ENCODE results near the gene SAMD4A. TPM values are rescaled to one million over a fixed set of nuclear protein-coding genes. Genes with fewer than 3 reads are reported as not detected.

Gene SAMD4A
- total RNA-seq, 1 donor from 2014 or later: 14.4 TPM

DNA sequence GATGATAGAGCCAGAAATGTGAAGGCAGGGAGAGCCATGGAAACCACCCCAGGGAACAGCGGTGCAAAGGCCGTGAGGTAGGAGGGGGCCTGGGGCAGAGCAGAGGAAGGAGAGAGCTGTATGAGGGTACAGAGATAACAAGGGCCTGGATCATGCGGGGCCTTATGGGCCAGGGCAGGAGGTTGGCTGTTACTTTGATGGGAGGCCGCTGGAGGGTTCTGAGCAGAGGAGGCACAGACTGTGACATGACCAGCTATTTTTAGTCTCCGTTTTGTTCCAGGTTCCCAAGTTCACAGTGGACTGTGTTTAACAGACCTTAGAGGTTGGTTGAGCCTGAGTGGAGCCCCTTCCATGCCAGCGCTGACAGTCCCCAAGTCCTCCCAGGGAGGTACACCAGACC, 217.1 kb downstream of the SAMD4A start:
- peaks cover 7% of the 10 kb centered on the region for H3K36me3 Mint-ChIP-seq
- H3K4me3 Mint-ChIP-seq: no peak overlapping the region
- H3K4me1 Mint-ChIP-seq (ENCODE audit: unreplicated experiment): no peaks in the 10 kb centered on the region
- no peaks in the 10 kb centered on the region for H3K9me3 Mint-ChIP-seq
- DNase-seq (ENCODE audit: extremely low spot score, unreplicated experiment): no peak
- TF ChIP-seq, protein P1, sequence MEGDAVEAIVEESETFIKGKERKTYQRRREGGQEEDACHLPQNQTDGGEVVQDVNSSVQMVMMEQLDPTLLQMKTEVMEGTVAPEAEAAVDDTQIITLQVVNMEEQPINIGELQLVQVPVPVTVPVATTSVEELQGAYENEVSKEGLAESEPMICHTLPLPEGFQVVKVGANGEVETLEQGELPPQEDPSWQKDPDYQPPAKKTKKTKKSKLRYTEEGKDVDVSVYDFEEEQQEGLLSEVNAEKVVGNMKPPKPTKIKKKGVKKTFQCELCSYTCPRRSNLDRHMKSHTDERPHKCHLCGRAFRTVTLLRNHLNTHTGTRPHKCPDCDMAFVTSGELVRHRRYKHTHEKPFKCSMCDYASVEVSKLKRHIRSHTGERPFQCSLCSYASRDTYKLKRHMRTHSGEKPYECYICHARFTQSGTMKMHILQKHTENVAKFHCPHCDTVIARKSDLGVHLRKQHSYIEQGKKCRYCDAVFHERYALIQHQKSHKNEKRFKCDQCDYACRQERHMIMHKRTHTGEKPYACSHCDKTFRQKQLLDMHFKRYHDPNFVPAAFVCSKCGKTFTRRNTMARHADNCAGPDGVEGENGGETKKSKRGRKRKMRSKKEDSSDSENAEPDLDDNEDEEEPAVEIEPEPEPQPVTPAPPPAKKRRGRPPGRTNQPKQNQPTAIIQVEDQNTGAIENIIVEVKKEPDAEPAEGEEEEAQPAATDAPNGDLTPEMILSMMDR (conservative IDR thresholded peaks at IDR 0.05): no peak
- no peaks in the 10 kb centered on the region for H3K27me3 Mint-ChIP-seq
- no peak overlapping the region for H3K27ac Mint-ChIP-seq

DNA sequence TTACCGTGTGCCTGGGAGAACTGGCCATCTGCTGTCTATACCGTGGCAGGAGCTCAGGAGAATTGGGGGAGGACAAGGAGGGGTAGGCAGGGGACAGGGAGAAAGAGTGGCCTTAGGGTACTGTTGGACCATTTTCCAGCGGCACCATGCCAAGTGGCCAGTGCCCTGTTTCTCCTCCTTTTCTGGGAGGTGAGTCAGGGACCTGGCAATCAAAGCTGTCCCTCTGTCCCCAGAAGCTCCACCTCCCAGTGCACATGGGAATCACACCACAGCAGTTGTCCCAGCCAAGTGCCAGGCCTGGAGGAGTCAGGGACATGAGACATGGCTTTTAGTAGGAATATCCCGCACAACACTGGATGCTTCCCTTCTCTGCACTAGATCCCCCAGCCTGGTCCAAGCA, 217.7 kb downstream of the SAMD4A start:
- no peak overlapping the region for H3K27ac Mint-ChIP-seq
- TF ChIP-seq, protein P1 (conservative IDR thresholded peaks at IDR 0.05): no peak
- no peaks in the 10 kb centered on the region for H3K9me3 Mint-ChIP-seq

DNA sequence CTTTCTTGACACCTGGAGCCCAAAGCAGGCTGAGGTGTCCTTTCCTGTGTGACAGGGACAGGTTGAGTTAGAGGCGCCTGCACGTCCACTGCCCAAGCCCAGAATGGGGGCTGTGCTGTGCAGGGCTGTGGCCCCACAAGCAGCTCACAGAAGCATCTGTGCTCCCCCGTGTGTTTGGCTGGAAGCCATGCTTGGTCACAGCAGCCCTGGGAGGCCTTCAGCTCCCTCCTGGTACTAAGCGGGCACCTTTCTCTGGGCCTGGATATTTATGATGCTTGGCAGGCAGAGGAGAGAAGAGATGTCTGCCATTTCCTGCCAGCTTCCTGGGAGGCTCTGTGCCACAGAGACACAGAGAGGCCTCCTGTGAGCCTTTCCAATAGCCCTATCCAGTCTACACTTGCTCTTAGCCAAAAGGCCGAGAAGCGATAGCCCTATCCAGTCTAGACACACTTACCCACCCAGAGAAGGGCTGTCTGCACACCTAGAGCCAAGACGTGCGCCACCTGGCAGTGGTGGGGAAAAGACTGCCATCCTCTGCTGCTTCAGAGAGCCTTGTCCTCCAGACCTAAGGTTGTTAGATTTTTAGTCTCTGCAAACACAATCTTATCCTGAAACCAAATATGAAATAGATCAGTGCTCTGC, 218.3 kb downstream of the SAMD4A start:
- Mint-ChIP-seq H3K36me3 (peaks cover 7% of the 10 kb centered on the region), H3K4me3 (no peak overlapping the region), H3K9me3 (no peaks in the 10 kb centered on the region), H3K4me1 (ENCODE audit: unreplicated experiment) (no peaks in the 10 kb centered on the region), H3K27me3 (no peaks in the 10 kb centered on the region), H3K27ac (no peak overlapping the region)
- no peak for DNase-seq (ENCODE audit: extremely low spot score, unreplicated experiment)
- TF ChIP-seq, protein P1 (conservative IDR thresholded peaks at IDR 0.05): no peak

More for the DNA sequence above, 217.7 kb downstream of the SAMD4A start:
- H3K36me3 Mint-ChIP-seq: peaks cover 7% of the 10 kb centered on the region
- no peak for DNase-seq (ENCODE audit: extremely low spot score, unreplicated experiment)
- no peaks in the 10 kb centered on the region for H3K4me1 Mint-ChIP-seq (ENCODE audit: unreplicated experiment)
- H3K27me3 Mint-ChIP-seq: no peaks in the 10 kb centered on the region
- no peak overlapping the region for H3K4me3 Mint-ChIP-seq

DNA sequence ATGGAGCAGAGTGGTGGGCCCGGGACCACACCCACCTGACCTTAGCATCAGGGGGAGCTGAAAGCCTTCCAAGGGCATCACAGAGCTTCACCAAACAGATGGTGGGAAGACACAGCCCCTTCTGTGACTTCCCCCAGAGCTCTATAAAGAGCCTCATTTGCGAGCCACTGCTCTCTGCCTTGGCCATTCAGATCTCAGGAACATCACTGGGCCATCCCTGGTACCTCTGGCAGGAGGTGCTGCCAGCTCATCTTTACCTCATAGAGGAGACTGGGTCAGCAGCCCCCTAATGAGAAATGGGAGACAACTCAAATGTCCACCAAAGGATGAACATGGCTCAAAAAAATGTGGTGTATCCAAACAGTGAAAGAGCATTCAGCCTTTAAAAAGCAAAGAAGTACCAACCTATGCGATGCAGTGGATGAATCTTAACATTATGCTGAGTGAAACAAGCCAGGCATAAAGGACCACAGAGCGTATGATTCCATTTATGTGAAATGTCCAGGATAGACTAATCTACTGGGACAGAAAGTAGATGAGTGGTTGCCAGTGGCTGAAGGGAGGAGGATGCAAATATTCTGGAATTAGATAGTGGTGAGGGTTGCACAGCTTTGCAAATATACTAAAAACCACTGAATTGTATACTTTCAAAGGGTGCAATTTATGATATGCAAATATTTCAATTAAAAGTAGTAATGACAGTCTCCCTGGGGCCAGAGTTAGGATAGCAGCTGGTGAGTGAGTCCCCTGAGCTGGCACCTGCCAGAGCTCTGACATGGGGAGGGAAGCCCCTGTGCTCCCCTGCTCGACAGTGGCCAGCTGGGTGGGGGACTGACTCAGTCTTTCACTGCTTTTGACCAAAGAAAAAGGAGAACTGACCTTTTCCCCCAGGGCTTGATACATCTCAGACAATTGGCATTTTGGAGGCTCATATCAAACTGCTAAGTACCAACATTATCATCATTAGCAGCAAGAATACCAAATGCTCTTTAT, 219.1 kb downstream of the SAMD4A start:
- Mint-ChIP-seq H3K4me3 (no peak overlapping the region), H3K36me3 (peaks cover 7% of the 10 kb centered on the region), H3K9me3 (no peaks in the 10 kb centered on the region), H3K4me1 (ENCODE audit: unreplicated experiment) (no peaks in the 10 kb centered on the region), H3K27me3 (no peaks in the 10 kb centered on the region), H3K27ac (no peak overlapping the region)
- TF ChIP-seq, protein P1 (conservative IDR thresholded peaks at IDR 0.05): no peak
- DNase-seq (ENCODE audit: extremely low spot score, unreplicated experiment): no peak

DNA sequence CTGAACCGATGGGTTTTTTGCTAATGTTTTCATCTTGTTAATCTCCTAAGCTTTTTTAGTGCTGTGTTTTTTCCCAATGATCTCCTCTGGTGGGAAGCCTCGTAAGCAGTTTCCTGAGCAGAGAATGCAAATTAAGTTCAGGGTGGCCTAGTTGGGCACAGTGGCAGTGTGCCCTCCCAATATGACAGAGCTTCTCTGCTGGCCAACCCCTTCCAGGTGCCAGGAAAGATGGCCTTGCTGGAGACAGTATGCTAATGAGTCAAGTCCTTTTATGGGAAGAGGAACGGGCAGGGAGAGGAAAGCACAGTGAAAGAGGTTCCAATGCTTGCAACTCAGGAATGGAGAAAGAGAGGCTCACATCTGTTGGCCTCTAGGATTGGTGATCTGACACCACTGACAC, 219.9 kb downstream of the SAMD4A start:
- no peaks in the 10 kb centered on the region for H3K27me3 Mint-ChIP-seq
- H3K36me3 Mint-ChIP-seq: peaks cover 7% of the 10 kb centered on the region
- no peak overlapping the region for H3K27ac Mint-ChIP-seq
- TF ChIP-seq, protein P1 (conservative IDR thresholded peaks at IDR 0.05): no peak
- DNase-seq (ENCODE audit: extremely low spot score, unreplicated experiment): no peak
- no peaks in the 10 kb centered on the region for H3K4me1 Mint-ChIP-seq (ENCODE audit: unreplicated experiment)
- no peaks in the 10 kb centered on the region for H3K9me3 Mint-ChIP-seq
- no peak overlapping the region for H3K4me3 Mint-ChIP-seq
